Smooth muscle cell (in vitro differentiated cells): ENCODE data around the gene R3HDM4. TPM values are rescaled to one million over a fixed set of nuclear protein-coding genes. Genes with fewer than 3 reads are reported as not detected.

Experiments
- DNase-seq: peaks from one replicate; lab custom pipeline; 2025; ENCODE audit not compliant: unreplicated experiment; lab: John Stamatoyannopoulos, UW
- H2AFZ ChIP-seq: fragments of 200-600 bp; sonication (generic); 2 replicates; pipeline ENCODE4 v1.6.0; 2016; ENCODE audit warnings: antibody characterized with exemption, low read depth, mild to moderate bottlenecking
- H3F3A ChIP-seq: fragments of 200-600 bp; sonication (generic); 2 replicates; pipeline ENCODE4 v1.6.0; 2017; ENCODE audit warnings: antibody characterized with exemption, low read depth
- H3K27ac ChIP-seq: fragments of 200-600 bp; sonication (generic); 2 replicates; pipeline ENCODE4 v1.5.1; 2016; ENCODE audit warnings: low read depth, mild to moderate bottlenecking
- H3K27me3 ChIP-seq: fragments of 200-600 bp; sonication (generic); 2 replicates; pipeline ENCODE4 v1.6.1; 2016; ENCODE audit warnings: low read depth, mild to moderate bottlenecking
- H3K36me3 ChIP-seq: fragments of 200-600 bp; sonication (generic); 2 replicates; pipeline ENCODE4 v1.5.1; 2016; ENCODE audit warnings: low read depth
- H3K4me1 ChIP-seq: fragments of 200-600 bp; sonication (generic); 2 replicates; pipeline ENCODE4 v1.5.1; 2016; ENCODE audit warnings: low read depth
- H3K4me2 ChIP-seq: fragments of 200-600 bp; sonication (generic); 2 replicates; pipeline ENCODE4 v1.6.0; 2016; ENCODE audit warnings: mild to moderate bottlenecking
- H3K4me3 ChIP-seq: fragments of 200-600 bp; sonication (generic); 2 replicates; pipeline ENCODE4 v1.5.1; 2016; ENCODE audit warnings: mild to moderate bottlenecking
- H3K79me2 ChIP-seq: fragments of 200-600 bp; sonication (generic); 2 replicates; pipeline ENCODE4 v1.6.0; 2016; ENCODE audit warnings: low read depth, mild to moderate bottlenecking
- H3K9ac ChIP-seq: fragments of 200-600 bp; sonication (generic); 2 replicates; pipeline ENCODE4 v1.6.0; 2016; ENCODE audit warnings: low read depth
- H3K9me3 ChIP-seq: fragments of 200-600 bp; sonication (generic); replicated peaks from 2 replicates; pipeline ENCODE4 v1.5.1; 2016; ENCODE audit warnings: low read depth
- H4K20me1 ChIP-seq: fragments of 200-600 bp; sonication (generic); 2 replicates; pipeline ENCODE4 v1.6.0; 2016; ENCODE audit warnings: low read depth
- WGBS: methylation state at CpG from one replicate; pipeline ENCODE4 v1.1.7; 2016; ENCODE audit warnings: low lambda C conversion rate; 5-methylcytosine and 5-hydroxymethylcytosine counted together
- polyA plus RNA-seq: library from polyadenylated mRNA; unstranded; fragments of >200 nt; fragmentation: Nextera tagmentation; extraction: Ambion mirVana; gene quantifications from 2 replicates; pipeline ENCODE4 v1.2.1, GENCODE V29; 2016
- total RNA-seq: library from RNA; depleted of rRNA; stranded (reverse); fragments of >200 nt; gene quantifications from 2 replicates; pipeline ENCODE4 v1.2.3, GENCODE V29; 2014
- TF ChIP-seq, protein P1 (sequence below): fragments of 200-600 bp; sonication (generic); IDR thresholded peaks from 2 replicates; pipeline ENCODE4 v1.5.1; 2017; ENCODE audit warnings: borderline replicate concordance, mild to moderate bottlenecking, antibody characterized with exemption; ENCODE audit not compliant: insufficient read depth, poor library complexity, severe bottlenecking

Gene R3HDM4
- total and polyA plus RNA-seq, 2 experiments from 2014 or later, result 42.3 to 69.4 TPM

DNA sequence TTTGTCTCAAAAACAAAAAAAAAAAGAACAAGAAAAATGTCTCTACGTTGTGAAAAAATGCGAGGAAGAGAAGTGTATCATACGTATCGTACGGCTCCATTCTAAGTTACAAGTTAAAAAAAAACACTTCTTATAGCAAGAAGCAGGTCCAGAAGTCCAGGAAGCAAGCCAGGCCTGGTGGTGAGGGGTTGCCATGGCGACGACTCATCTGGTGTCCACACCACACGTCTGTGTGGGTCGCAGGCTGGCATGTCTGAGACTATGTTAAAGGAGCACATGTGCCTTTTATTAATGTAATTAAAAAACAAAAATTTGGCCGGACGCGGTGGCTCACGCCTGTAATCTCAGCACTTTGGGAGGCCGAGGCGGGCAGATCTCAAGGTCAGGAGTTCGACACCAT is 25.9 kb downstream of the R3HDM4 start:
- Histone ChIP-seq H3K9me3 (no peaks in the 10 kb centered on the region), H3K9ac (no peak overlapping the region), H3K27ac (no peak overlapping the region), H3K79me2 (peaks cover 11% of the 10 kb centered on the region), H4K20me1 (peaks cover 55% of the 10 kb centered on the region), H3F3A (no peaks in the 10 kb centered on the region), H3K4me1 (no peaks in the 10 kb centered on the region), H3K4me2 (no peak overlapping the region), H3K36me3 (no peaks in the 10 kb centered on the region), H3K4me3 (no peak overlapping the region), H3K27me3 (no peaks in the 10 kb centered on the region), H2AFZ (no peak overlapping the region)
- DNase-seq, result no peak
- WGBS, result 82% methylated on average over 16 of the region's 16 CpGs
- TF ChIP-seq, protein P1, sequence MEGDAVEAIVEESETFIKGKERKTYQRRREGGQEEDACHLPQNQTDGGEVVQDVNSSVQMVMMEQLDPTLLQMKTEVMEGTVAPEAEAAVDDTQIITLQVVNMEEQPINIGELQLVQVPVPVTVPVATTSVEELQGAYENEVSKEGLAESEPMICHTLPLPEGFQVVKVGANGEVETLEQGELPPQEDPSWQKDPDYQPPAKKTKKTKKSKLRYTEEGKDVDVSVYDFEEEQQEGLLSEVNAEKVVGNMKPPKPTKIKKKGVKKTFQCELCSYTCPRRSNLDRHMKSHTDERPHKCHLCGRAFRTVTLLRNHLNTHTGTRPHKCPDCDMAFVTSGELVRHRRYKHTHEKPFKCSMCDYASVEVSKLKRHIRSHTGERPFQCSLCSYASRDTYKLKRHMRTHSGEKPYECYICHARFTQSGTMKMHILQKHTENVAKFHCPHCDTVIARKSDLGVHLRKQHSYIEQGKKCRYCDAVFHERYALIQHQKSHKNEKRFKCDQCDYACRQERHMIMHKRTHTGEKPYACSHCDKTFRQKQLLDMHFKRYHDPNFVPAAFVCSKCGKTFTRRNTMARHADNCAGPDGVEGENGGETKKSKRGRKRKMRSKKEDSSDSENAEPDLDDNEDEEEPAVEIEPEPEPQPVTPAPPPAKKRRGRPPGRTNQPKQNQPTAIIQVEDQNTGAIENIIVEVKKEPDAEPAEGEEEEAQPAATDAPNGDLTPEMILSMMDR, result no peak

DNA sequence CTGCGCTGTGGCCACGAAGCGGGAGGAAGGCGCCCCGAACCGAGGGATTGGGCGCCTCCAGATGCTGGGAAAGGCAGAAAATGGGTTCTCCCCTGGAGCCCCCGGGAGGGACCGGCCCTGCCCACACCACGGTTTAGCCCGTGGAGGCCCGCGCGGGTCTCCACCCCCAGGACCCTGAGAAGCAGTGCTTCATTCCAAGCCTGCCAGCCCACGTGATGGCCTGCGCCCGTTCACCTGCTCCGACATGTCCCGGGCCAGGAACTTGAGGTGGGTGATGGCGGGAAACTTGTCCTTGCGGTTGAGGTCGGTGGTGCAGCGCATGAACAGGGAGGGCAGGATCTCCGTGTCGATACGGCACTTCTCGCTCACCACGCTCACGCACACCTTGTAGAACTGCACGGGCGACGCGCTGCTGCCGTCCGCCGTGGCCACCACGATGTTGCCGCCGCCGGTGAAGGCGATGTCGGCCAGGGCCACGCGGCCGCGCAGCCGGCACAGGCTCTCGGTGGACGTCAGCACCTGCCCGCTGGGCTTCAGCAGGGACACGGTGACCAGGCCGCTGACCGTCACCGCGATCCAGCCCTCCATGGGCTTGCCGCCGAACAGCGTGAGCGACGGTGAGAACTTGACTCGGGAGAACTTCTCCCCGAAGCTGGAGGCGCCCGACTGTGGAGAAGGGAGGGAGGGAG is 27.3 kb downstream of the R3HDM4 start:
- Histone ChIP-seq H3K4me2 (no peak overlapping the region), H4K20me1 (peaks cover 67% of the 10 kb centered on the region), H3K36me3 (no peaks in the 10 kb centered on the region), H2AFZ (no peak overlapping the region), H3K27ac (no peak overlapping the region), H3K27me3 (no peaks in the 10 kb centered on the region), H3K4me3 (no peak overlapping the region), H3K79me2 (peaks cover 2% of the 10 kb centered on the region), H3F3A (no peaks in the 10 kb centered on the region), H3K9ac (no peak overlapping the region), H3K9me3 (no peaks in the 10 kb centered on the region), H3K4me1 (no peaks in the 10 kb centered on the region)
- WGBS, result 97% methylated on average over 57 of the region's 64 CpGs
- no peak for DNase-seq
- TF ChIP-seq, protein P1, result no peak

DNA sequence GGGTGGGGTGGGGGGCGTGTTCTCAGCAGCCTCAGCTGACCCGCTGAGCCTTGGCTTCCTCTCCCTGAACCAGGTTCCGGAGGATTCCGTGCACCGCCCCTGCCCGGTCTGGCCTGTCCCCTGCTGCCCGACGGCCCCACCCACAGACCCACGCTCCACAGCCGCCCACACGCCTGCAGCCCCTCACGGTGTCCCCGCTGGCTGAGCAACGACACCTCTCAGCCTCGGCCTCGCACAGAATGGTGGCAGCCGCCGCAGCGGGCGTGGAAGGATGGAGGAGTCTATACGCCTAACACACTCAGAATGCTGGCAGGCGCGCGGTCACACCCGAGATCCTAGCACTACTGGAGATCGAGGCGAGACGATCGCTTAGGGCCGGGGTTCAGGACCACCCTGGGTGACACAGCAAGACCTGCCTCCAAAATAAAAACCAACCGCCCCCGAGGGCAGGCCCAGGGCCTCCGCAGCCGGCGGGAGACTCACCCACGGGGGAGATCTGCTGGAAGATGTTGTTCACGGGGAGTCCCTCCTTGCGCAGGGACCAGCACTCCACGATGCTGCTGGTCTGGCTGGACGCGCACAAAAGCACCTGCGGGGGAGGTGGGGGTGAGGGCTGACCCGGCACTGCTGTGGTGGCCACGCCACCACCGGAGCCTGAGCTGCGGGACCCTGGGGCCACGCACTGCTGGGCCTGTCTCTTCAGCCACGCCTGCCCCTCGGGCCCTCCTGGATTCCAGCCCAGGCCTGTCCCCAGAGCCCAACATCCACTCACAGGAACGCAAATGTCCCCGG is 28.4 kb downstream of the R3HDM4 start:
- Histone ChIP-seq H3K27me3 (no peaks in the 10 kb centered on the region), H3K79me2 (no peaks in the 10 kb centered on the region), H4K20me1 (peaks cover 71% of the 10 kb centered on the region), H3K4me1 (no peaks in the 10 kb centered on the region), H2AFZ (no peak overlapping the region), H3K4me2 (no peak overlapping the region), H3K4me3 (no peak overlapping the region), H3K9me3 (no peaks in the 10 kb centered on the region), H3K36me3 (no peaks in the 10 kb centered on the region), H3F3A (no peaks in the 10 kb centered on the region), H3K27ac (no peak overlapping the region), H3K9ac (no peak overlapping the region)
- TF ChIP-seq, protein P1, result no peak
- 92% methylated on average over 39 of the region's 51 CpGs for WGBS
- DNase-seq, result no peak
